HEK293T (cell line): Measurements from ENCODE around the gene LYRM4.

Source experiments
- CTBP1 ChIP-seq: fragments of 450-650 bp; IDR thresholded peaks from 2 replicates; pipeline ENCODE4 v1.6.1; 2016; ENCODE audit warnings: borderline replicate concordance
- NFRKB ChIP-seq: fragments of 450-650 bp; IDR thresholded peaks from 2 replicates; pipeline ENCODE4 v1.6.1; 2016; ENCODE audit warnings: mild to moderate bottlenecking, moderate library complexity

GRCh38 chr6:5100806-5101205 lies 159.9 kb downstream of the LYRM4 start:
- no peak for TF ChIP-seq CTBP1
- TF ChIP-seq NFRKB, result no peak
